Panc1 (cell line): Measurements from ENCODE around the gene ZFP62. TPM values are rescaled to one million over a fixed set of nuclear protein-coding genes. Genes with fewer than 3 reads are reported as not detected.

ENCODE experiments used
- ATAC-seq: fragments of 200-7000 bp; cut with Tn5 transposase; 2 replicates; pipeline ENCODE4 v1.9.1; 2020; ENCODE audit warnings: mild to moderate bottlenecking, moderate library complexity
- BruUV-seq: library from RNA; stranded (reverse); fragments of 400-500 nt; replicated peaks from 2 replicates; lab custom pipeline; 2021; lab: Mats Ljungman, UMichigan
- CTCF ChIA-PET: fragments of 300-600 bp; sonication (Branson Sonifier 250); formaldehyde crosslinking; loops from one replicate; lab custom pipeline; 2022; ENCODE audit warnings: antibody characterized with exemption; lab: Charles Lee
- POLR2A ChIA-PET: fragments of 300-600 bp; sonication (Branson Sonifier 250); formaldehyde crosslinking; loops from one replicate; lab custom pipeline; 2022; ENCODE audit warnings: antibody characterized with exemption; lab: Charles Lee
- DNase-seq: peaks from one replicate; pipeline ENCODE4 v3.0.0-alpha.2; 2010; ENCODE audit warnings: low read depth, low spot score
- H3K27ac ChIP-seq: 2 replicates; pipeline ENCODE4 v1.5.1; 2011; ENCODE audit warnings: mild to moderate bottlenecking, low read length, inconsistent platforms
- H3K27me3 ChIP-seq: fragments of 200-500 bp; sonication (Bioruptor generic); 2 replicates; pipeline ENCODE4 v1.6.0; 2014; ENCODE audit warnings: low read length, inconsistent platforms; ENCODE audit not compliant: control insufficient read depth, insufficient read depth
- H3K36me3 ChIP-seq: fragments of 200-500 bp; sonication (Bioruptor generic); 2 replicates; pipeline ENCODE4 v1.5.1; 2014; ENCODE audit warnings: inconsistent platforms, mild to moderate bottlenecking, low read length, moderate library complexity; ENCODE audit not compliant: control insufficient read depth, insufficient read depth
- H3K4me1 ChIP-seq: 2 replicates; pipeline ENCODE4 v1.5.1; 2011; ENCODE audit warnings: inconsistent platforms, mild to moderate bottlenecking, low read length, moderate library complexity; ENCODE audit not compliant: control insufficient read depth, insufficient read depth
- H3K4me3 ChIP-seq, 2 experiments: 2 replicates each; pipeline ENCODE4 v1.5.1; 2011 to 2012; ENCODE audit warnings: low read depth in 2 of 2, low read length in 2 of 2, mild to moderate bottlenecking in 2 of 2, inconsistent platforms in 1 of 2, moderate library complexity in 1 of 2
- H3K9me3 ChIP-seq: fragments of 200-500 bp; sonication (Bioruptor generic); 2 replicates; pipeline ENCODE4 v1.5.1; 2014; ENCODE audit warnings: low read depth, mild to moderate bottlenecking, inconsistent platforms, low read length, moderate library complexity; ENCODE audit not compliant: control insufficient read depth, insufficient read depth
- POLR2AphosphoS5 ChIP-seq: IDR thresholded peaks from 2 replicates; pipeline ENCODE4 v1.6.1; 2012; ENCODE audit warnings: mild to moderate bottlenecking, low read depth, low read length, moderate library complexity
- SIN3A ChIP-seq: IDR thresholded peaks from 2 replicates; pipeline ENCODE4 v1.6.1; 2012; ENCODE audit warnings: low read depth, mild to moderate bottlenecking, low read length, moderate library complexity, borderline replicate concordance; ENCODE audit not compliant: insufficient read depth
- TCF7L2 ChIP-seq: IDR thresholded peaks from 2 replicates; pipeline ENCODE4 v1.6.1; 2011; ENCODE audit warnings: mild to moderate bottlenecking, low read depth, low read length, inconsistent platforms
- in situ Hi-C: cut with HindIII; loops from 2 replicates; pipeline ENCODE4 v1.10.0; 2016; ENCODE audit warnings: low sequenced_read_pairs, low pct_unique_long_range_greater_than_20kb
- intact Hi-C: fragments of 100-400 bp; cut with micrococcal nuclease; formaldehyde crosslinking; loops from one replicate; pipeline ENCODE4 v1.10.0; 2022; ENCODE audit not compliant: unreplicated experiment
- total RNA-seq: library from RNA; stranded (reverse); gene quantifications from one replicate; pipeline ENCODE4 v1.2.1, GENCODE V29; 2021; ENCODE audit not compliant: unreplicated experiment
- TF ChIP-seq, protein P1 (sequence below): fragments of 450-650 bp; IDR thresholded peaks from 2 replicates; pipeline ENCODE4 v1.5.1; 2017; ENCODE audit warnings: mild to moderate bottlenecking
- TF ChIP-seq, protein P2 (sequence below), 2 experiments: IDR thresholded peaks; 2 replicates each; pipeline ENCODE4 v1.6.1; 2011 to 2012; ENCODE audit warnings: low read depth in 2 of 2, control low read depth in 1 of 2, low read length in 1 of 2, mild to moderate bottlenecking in 1 of 2, moderate library complexity in 1 of 2; ENCODE audit not compliant: insufficient read depth in 1 of 2

The ZFP62 gene
- total RNA-seq, 1 experiment from 2014 or later, result 17.8 TPM

DNA sequence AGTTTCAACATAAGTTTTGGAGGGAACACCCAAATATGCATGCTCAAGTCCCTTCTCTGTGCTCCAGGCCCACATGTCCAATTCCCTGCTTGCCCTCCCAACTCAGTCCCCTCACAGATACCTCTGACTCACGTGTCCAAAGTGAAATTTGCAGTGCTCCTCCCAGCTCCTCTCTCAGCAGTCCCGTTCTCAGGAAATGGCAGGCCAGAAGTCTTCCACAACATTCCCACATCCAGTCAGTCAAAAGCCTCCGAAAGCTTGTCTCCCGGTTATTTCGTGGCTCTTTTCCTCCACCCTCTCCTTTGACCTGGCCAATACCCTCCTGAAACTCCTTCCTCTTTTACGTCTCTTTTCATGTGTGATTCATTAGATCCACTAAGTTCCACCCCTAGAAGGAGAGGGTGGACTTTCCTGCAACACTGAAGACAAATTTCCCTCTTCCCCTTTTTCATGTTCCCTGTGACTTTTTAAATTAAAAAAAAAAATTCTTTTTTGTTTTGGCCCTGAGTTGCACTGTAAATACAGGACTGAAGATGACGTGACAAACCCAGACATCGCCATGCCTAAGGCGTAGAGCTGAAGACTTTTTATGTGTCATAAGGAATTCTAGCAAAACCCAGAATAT is 45.7 kb downstream of the ZFP62 start:
- ChIA-PET POLR2A (no interaction called here), CTCF (no interaction called here)
- Histone ChIP-seq H3K27me3 (no peaks in the 10 kb centered on the region), H3K9me3 (no peaks in the 10 kb centered on the region), H3K27ac (no peak overlapping the region), H3K4me1 (peaks cover 24% of the 10 kb centered on the region), H3K4me3 (no peak overlapping the region), H3K36me3 (no peaks in the 10 kb centered on the region)
- DNase-seq (no peak), ATAC-seq (no peak)
- BruUV-seq, result no TSS peak
- in situ Hi-C loops, result no loop called here
- no peak for TF ChIP-seq TCF7L2
- no peak for TF ChIP-seq POLR2AphosphoS5
- TF ChIP-seq, protein P1, sequence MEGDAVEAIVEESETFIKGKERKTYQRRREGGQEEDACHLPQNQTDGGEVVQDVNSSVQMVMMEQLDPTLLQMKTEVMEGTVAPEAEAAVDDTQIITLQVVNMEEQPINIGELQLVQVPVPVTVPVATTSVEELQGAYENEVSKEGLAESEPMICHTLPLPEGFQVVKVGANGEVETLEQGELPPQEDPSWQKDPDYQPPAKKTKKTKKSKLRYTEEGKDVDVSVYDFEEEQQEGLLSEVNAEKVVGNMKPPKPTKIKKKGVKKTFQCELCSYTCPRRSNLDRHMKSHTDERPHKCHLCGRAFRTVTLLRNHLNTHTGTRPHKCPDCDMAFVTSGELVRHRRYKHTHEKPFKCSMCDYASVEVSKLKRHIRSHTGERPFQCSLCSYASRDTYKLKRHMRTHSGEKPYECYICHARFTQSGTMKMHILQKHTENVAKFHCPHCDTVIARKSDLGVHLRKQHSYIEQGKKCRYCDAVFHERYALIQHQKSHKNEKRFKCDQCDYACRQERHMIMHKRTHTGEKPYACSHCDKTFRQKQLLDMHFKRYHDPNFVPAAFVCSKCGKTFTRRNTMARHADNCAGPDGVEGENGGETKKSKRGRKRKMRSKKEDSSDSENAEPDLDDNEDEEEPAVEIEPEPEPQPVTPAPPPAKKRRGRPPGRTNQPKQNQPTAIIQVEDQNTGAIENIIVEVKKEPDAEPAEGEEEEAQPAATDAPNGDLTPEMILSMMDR, result no peak
- TF ChIP-seq, protein P2, sequence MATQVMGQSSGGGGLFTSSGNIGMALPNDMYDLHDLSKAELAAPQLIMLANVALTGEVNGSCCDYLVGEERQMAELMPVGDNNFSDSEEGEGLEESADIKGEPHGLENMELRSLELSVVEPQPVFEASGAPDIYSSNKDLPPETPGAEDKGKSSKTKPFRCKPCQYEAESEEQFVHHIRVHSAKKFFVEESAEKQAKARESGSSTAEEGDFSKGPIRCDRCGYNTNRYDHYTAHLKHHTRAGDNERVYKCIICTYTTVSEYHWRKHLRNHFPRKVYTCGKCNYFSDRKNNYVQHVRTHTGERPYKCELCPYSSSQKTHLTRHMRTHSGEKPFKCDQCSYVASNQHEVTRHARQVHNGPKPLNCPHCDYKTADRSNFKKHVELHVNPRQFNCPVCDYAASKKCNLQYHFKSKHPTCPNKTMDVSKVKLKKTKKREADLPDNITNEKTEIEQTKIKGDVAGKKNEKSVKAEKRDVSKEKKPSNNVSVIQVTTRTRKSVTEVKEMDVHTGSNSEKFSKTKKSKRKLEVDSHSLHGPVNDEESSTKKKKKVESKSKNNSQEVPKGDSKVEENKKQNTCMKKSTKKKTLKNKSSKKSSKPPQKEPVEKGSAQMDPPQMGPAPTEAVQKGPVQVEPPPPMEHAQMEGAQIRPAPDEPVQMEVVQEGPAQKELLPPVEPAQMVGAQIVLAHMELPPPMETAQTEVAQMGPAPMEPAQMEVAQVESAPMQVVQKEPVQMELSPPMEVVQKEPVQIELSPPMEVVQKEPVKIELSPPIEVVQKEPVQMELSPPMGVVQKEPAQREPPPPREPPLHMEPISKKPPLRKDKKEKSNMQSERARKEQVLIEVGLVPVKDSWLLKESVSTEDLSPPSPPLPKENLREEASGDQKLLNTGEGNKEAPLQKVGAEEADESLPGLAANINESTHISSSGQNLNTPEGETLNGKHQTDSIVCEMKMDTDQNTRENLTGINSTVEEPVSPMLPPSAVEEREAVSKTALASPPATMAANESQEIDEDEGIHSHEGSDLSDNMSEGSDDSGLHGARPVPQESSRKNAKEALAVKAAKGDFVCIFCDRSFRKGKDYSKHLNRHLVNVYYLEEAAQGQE (IDR thresholded peaks at IDR 0.05; ENCODE audit: insufficient read depth in 1 of 2, low read depth in 2 of 2, low read length in 1 of 2), result no peak
- no peak for TF ChIP-seq SIN3A
- intact Hi-C loops, result no loop called here

DNA sequence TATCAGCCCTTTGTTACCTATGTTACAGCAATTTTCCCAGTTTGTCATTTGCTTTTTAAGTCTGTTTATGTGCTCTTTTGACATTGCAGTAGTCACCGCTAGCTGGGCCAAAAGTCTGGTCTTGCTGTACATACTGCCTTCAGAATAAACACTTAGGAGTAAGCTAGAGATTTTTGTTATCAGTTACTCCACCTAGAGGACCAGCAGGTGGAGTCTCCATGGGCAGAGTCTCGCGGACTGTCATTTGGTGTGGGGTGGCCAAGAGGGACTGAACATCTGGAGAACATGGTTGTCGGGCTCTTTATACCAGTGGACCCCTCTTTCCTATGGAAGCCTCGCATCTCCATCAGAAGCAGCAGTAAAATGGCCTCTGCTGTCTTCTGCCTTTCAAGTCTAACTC is 47.7 kb downstream of the ZFP62 start:
- Histone ChIP-seq H3K4me3 (no peak overlapping the region), H3K27me3 (no peaks in the 10 kb centered on the region), H3K4me1 (peaks cover 31% of the 10 kb centered on the region), H3K27ac (no peak overlapping the region), H3K9me3 (no peaks in the 10 kb centered on the region), H3K36me3 (no peaks in the 10 kb centered on the region)
- no TSS peak for BruUV-seq
- ChIA-PET POLR2A (no interaction called here), CTCF (no interaction called here)
- intact Hi-C loops, result no loop called here
- in situ Hi-C loops, result no loop called here
- TF ChIP-seq SIN3A (no peak), POLR2AphosphoS5 (no peak), TCF7L2 (no peak)
- TF ChIP-seq, protein P2 (IDR thresholded peaks at IDR 0.05; ENCODE audit: insufficient read depth in 1 of 2, low read depth in 2 of 2, low read length in 1 of 2), result no peak
- TF ChIP-seq, protein P1, result no peak
- ATAC-seq (no peak), DNase-seq (no peak)
